ENCODE data around the gene GJC1. TPM values are rescaled to one million over a fixed set of nuclear protein-coding genes. Genes with fewer than 3 reads are reported as not detected.

The GJC1 gene
- total and polyA plus RNA-seq, 9 donors: 1.3 to 18.4 (median 4.3) TPM

- TF ChIP-seq POLR2A (IDR thresholded peaks at IDR 0.05) (no peak), CTCF (IDR thresholded peaks at IDR 0.05) (no peak), EP300 (IDR thresholded peaks at IDR 0.05) (no peak)
- H3K27ac ChIP-seq: no peak overlapping the region
- no peaks in the 10 kb centered on the region for H3K36me3 ChIP-seq
- H3K27me3 ChIP-seq: no peaks in the 10 kb centered on the region
- no peaks in the 10 kb centered on the region for H3K9me3 ChIP-seq
- no peak for DNase-seq
- H3K4me1 ChIP-seq (ENCODE audit: insufficient read depth): peaks cover 1% of the 10 kb centered on the region
- 67 to 71% (median 70%) methylated on average over 7 of the region's 7 CpGs for WGBS, 3 donors
- H3K4me3 ChIP-seq: no peak overlapping the region
- intact Hi-C loops (cut with DNase I): no loop called here
These were observed 75.8 kb downstream of the GJC1 start for GRCh38 chr17:44754276-44754675.

DNA sequence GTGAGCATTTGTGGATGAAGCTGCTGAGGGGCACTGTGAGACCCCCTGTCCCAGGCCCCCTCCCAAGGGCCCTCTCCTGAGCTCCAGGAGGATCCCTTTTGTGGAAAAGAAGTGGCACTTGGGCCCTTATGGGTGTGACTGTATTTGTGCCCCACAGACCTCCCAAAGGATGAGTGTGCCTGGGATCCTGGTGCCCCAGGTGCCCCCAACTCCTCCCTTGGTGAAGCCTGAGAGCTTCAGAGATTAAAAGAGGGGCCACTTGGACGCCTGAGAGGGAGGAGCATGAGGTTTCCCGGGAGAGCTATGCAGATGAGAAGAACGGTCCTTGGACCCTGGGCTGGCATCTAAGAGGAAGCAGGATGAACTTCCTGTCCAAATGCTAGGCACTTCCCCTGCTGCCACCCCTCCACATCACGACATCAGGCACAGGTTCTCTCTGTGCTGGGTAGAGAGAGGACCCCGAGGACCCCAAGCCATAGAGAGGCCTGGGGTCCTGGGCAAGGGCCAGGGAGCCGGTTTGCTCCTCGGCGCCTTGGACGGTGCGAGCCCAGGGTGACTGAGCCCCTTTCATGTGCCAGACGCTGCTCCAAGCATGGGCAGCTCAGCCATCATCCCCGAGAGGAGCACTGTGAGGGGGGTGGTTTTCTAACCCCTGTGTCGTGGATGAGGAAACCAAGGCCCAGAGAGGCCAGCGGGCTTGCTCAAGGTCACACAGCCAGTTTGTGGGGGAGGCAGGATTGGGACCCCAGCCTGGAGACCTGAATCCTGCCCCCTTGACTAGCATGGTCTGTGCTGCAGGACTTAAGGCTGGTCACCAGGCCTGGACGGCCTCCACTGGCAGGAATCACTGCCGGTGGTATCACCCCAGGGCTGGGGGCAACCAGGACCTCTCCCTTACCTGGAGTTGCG lies 76.9 kb downstream of the GJC1 start:
- H3K9me3 ChIP-seq: no peaks in the 10 kb centered on the region
- no peaks in the 10 kb centered on the region for H3K36me3 ChIP-seq
- H3K4me1 ChIP-seq (ENCODE audit: insufficient read depth): no peaks in the 10 kb centered on the region
- H3K27ac ChIP-seq: no peak overlapping the region
- H3K4me3 ChIP-seq: no peak overlapping the region
- WGBS, 3 donors: 79 to 86% (median 79%) methylated on average over 17 of the region's 17 CpGs
- DNase-seq: no peak
- no peak for TF ChIP-seq EP300 (IDR thresholded peaks at IDR 0.05)
- no peak for TF ChIP-seq CTCF (IDR thresholded peaks at IDR 0.05)
- TF ChIP-seq POLR2A (IDR thresholded peaks at IDR 0.05): no peak
- no peaks in the 10 kb centered on the region for H3K27me3 ChIP-seq
- intact Hi-C loops (cut with DNase I): no loop called here

GRCh38 chr17:44751806-44752205 lies 78.3 kb downstream of the GJC1 start:
- Histone ChIP-seq H3K27me3 (no peaks in the 10 kb centered on the region), H3K9me3 (no peaks in the 10 kb centered on the region), H3K4me3 (no peak overlapping the region), H3K4me1 (ENCODE audit: insufficient read depth) (no peaks in the 10 kb centered on the region), H3K27ac (no peak overlapping the region), H3K36me3 (no peaks in the 10 kb centered on the region)
- TF ChIP-seq CTCF (IDR thresholded peaks at IDR 0.05) (no peak), EP300 (IDR thresholded peaks at IDR 0.05) (no peak), POLR2A (IDR thresholded peaks at IDR 0.05) (no peak)
- intact Hi-C loops (cut with DNase I): no loop called here
- WGBS, 3 donors: 82 to 90% (median 89%) methylated on average over 10 of the region's 10 CpGs
- no peak for DNase-seq

GRCh38 chr17:44751331-44751730 lies 78.8 kb downstream of the GJC1 start:
- no peaks in the 10 kb centered on the region for H3K27me3 ChIP-seq
- H3K36me3 ChIP-seq: no peaks in the 10 kb centered on the region
- TF ChIP-seq EP300 (IDR thresholded peaks at IDR 0.05) (no peak), CTCF (IDR thresholded peaks at IDR 0.05) (no peak), POLR2A (IDR thresholded peaks at IDR 0.05) (no peak)
- intact Hi-C loops (cut with DNase I): no loop called here
- no peak overlapping the region for H3K4me3 ChIP-seq
- 87 to 88% (median 88%) methylated on average over 7 of the region's 7 CpGs for WGBS, 3 donors
- DNase-seq: no peak
- no peaks in the 10 kb centered on the region for H3K9me3 ChIP-seq
- no peak overlapping the region for H3K27ac ChIP-seq
- no peaks in the 10 kb centered on the region for H3K4me1 ChIP-seq (ENCODE audit: insufficient read depth)

All from ovary (tissue), 9 donors.